Measurements from ENCODE around the gene ALDH16A1.
A peak's percentile ranks its signal among the peaks of the same experiment; 100 is the strongest.

Gene ALDH16A1

GRCh38 chr19:49490287-49491029 lies 37.4 kb downstream of the ALDH16A1 start:
- DNase-seq = no peak

- DNase-seq = no peak
Observed at GRCh38 chr19:49491030-49491803, 38.2 kb downstream of the ALDH16A1 start.

GRCh38 chr19:49491804-49492572 lies 39.0 kb downstream of the ALDH16A1 start:
- DNase-seq = no peak

- no peak for DNase-seq
Observed at GRCh38 chr19:49492573-49493405, 39.8 kb downstream of the ALDH16A1 start.

GRCh38 chr19:49496574-49497008 lies 43.6 kb downstream of the ALDH16A1 start:
- no peak for DNase-seq

- DNase-seq = no peak
Observed at GRCh38 chr19:49497047-49497788, 44.2 kb downstream of the ALDH16A1 start.

- no peak for DNase-seq
Observed at GRCh38 chr19:49497789-49498103, 44.7 kb downstream of the ALDH16A1 start.

GRCh38 chr19:49498475-49498874 lies 45.5 kb downstream of the ALDH16A1 start:
- no peak for DNase-seq

GRCh38 chr19:49499030-49499670 lies 46.1 kb downstream of the ALDH16A1 start:
- DNase-seq = no peak

DNA sequence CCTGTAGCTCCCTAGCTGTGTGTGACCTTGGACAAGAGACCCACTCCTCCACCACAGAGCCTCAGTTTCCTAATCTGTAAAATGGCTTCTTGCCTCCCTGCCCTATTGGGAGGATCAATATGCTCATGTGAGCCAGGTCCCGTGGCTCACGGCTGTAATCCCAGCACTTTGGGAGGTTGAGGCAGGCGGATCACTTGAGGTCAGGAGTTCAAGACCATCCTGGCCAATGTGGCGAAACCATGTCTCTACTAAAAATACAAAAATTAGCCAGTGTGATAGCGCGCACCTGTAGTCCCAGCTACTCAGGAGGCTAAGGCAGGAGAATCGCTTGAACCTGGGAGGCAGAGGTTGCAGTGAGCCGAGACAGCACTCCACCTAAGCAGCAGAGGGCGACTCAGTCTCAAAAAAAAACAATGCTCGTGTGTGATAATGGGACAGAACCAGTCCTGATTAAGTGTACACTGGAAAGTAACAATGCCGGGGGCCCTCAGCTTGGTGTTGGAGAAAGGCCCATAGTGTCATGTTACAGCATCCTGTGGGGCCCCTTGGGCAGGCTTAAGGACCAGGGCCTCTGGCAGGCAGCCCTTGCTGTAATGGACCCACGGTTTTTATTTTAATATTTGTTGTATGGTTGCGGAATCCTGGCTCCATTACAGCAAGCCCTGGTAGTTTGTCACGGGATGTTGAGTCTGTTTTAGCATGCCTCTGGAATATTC lies 50.0 kb downstream of the ALDH16A1 start:
- DNase-seq = peak; percentile 48

- no peak for DNase-seq
Observed at GRCh38 chr19:49503582-49503962, 50.5 kb downstream of the ALDH16A1 start.

DNA sequence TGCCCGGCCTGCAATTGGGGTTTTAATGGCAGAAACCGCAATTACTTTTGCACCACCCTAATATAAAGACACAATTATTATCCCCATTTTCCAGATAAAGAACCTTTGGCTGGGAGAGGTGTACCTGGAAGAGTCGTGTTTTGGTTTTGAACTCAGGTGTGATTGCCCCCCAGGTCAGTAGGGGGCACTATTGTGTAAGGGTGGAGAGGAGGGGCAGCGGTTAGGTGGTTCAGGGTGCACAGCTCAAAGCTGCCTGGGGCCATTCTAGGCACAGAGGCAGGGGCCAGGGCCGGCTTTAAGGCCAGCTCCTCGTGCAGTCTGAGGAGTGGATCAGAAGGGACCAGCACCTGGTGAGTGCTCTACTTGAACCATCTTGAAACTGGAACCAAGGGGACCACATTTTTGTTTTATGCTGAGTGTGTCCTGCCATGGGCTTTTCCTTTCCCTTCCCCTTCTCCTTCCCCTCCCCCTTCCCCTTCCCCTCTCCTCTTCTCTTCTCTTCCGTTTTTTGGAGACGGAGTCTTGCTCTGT lies 53.6 kb downstream of the ALDH16A1 start:
- DNase-seq = peak; percentile 30

DNA sequence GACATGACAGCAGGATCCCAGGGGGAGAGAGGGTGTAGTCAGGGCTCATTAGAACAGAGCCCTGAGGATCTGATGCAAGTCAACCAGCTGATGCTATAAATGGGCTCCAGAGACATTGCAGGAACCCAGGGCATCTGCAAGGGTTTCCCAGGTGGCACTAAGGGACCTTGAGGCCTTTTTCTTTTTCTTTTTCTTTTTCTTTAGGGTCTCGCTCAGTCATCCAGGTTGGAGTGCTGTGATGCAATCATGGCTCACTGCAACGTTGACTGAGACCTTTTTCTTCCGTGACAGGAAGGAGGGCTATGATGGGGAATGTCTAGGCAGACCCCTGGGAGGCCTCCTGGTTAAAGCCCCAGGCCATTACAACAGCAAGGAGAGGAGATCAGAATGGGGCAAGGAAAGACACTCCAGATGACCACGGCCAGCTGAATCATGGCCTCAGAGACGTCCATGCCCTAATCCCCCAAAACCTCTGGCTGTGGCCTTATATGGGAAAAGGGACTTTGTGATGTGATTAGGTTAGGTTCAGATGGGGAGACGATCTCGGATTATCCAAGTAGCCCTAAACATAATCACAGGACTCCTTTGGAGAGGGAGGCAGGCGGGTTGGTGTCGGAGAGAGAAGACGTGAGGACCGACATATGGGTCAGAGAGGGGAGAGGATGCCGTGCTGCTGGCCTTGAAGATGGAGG lies 54.9 kb downstream of the ALDH16A1 start:
- no peak for DNase-seq

DNA sequence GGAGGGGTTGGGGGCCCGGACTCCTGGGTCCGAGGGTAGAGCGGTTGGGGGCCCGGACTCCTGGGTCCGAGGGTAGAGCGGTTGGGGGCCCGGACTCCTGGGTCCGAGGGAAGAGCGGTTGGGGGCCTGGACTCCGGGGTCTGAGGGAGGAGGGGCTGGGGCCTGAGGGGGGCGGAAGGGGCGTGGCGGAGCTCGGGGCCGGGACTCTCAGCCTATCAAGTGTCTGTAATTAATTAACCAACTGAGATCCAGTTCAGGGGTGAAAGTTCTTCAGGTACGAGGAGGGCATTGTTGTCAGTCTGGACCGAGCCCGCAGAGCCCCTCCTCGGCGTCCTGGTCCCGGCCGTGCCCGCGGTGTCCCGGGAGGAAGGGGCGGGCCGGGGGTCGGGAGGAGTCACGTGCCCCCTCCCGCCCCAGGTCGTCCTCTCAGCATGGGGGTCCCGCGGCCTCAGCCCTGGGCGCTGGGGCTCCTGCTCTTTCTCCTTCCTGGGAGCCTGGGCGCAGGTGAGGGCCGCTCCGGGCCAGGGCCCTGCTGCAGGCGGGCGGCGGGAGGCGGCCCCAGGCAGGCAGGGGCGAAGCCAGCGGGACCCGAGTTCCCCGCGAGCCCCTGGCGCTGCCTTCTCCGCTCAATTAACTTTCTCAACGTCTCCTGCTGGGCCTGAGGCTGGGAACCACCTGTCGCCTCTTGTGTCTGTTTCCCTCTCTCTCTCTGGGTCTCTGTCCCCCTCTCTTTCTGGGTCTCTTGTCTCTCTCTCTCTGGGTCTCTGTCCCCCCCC lies 60.1 kb downstream of the ALDH16A1 start:
- DNase-seq = peak; percentile 26

DNA sequence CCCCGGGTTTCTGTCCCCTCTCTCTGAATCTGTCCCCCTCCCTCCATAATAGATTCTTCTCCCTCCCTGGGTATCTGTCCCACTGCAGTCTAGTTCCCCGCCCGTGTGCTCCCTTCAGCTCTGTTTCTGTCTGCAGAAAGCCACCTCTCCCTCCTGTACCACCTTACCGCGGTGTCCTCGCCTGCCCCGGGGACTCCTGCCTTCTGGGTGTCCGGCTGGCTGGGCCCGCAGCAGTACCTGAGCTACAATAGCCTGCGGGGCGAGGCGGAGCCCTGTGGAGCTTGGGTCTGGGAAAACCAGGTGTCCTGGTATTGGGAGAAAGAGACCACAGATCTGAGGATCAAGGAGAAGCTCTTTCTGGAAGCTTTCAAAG lies 60.7 kb downstream of the ALDH16A1 start:
- DNase-seq = no peak

DNA sequence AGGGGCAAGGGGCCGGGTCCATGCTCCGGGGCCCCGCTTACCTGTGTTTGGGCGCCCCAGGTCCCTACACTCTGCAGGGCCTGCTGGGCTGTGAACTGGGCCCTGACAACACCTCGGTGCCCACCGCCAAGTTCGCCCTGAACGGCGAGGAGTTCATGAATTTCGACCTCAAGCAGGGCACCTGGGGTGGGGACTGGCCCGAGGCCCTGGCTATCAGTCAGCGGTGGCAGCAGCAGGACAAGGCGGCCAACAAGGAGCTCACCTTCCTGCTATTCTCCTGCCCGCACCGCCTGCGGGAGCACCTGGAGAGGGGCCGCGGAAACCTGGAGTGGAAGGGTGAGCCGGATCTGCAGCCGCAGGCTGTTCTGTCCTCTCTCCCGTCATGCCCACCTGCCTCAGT lies 61.1 kb downstream of the ALDH16A1 start:
- no peak for DNase-seq

- DNase-seq = no peak
Observed at GRCh38 chr19:49515767-49516166, 62.7 kb downstream of the ALDH16A1 start.

- no peak for DNase-seq
Observed at GRCh38 chr19:49518033-49518432, 65.0 kb downstream of the ALDH16A1 start.
